ENCODE measurements around the gene MIEN1. TPM values are rescaled to one million over a fixed set of nuclear protein-coding genes. Genes with fewer than 3 reads are reported as not detected.

MIEN1 gene
- total and polyA plus RNA-seq, 2 of the 13 experiments (the other 11 are each of a cell fraction or from before 2014, with no cell fraction given): 40.6 to 56.6 TPM

GRCh38 chr17:39754958-39755553 lies 24.7 kb upstream of the MIEN1 start (continued):
- TF ChIP-seq, protein P1, sequence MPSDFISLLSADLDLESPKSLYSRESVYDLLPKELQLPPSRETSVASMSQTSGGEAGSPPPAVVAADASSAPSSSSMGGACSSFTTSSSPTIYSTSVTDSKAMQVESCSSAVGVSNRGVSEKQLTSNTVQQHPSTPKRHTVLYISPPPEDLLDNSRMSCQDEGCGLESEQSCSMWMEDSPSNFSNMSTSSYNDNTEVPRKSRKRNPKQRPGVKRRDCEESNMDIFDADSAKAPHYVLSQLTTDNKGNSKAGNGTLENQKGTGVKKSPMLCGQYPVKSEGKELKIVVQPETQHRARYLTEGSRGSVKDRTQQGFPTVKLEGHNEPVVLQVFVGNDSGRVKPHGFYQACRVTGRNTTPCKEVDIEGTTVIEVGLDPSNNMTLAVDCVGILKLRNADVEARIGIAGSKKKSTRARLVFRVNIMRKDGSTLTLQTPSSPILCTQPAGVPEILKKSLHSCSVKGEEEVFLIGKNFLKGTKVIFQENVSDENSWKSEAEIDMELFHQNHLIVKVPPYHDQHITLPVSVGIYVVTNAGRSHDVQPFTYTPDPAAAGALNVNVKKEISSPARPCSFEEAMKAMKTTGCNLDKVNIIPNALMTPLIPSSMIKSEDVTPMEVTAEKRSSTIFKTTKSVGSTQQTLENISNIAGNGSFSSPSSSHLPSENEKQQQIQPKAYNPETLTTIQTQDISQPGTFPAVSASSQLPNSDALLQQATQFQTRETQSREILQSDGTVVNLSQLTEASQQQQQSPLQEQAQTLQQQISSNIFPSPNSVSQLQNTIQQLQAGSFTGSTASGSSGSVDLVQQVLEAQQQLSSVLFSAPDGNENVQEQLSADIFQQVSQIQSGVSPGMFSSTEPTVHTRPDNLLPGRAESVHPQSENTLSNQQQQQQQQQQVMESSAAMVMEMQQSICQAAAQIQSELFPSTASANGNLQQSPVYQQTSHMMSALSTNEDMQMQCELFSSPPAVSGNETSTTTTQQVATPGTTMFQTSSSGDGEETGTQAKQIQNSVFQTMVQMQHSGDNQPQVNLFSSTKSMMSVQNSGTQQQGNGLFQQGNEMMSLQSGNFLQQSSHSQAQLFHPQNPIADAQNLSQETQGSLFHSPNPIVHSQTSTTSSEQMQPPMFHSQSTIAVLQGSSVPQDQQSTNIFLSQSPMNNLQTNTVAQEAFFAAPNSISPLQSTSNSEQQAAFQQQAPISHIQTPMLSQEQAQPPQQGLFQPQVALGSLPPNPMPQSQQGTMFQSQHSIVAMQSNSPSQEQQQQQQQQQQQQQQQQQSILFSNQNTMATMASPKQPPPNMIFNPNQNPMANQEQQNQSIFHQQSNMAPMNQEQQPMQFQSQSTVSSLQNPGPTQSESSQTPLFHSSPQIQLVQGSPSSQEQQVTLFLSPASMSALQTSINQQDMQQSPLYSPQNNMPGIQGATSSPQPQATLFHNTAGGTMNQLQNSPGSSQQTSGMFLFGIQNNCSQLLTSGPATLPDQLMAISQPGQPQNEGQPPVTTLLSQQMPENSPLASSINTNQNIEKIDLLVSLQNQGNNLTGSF (CRISPR knock-in tag; IDR thresholded peaks at IDR 0.05): peak; percentile 52; the same call in 1 of the 2 replicates
- TF ChIP-seq RCOR2 (CRISPR knock-in tag; IDR thresholded peaks at IDR 0.05): no peak
- no peak for TF ChIP-seq CEBPG (CRISPR knock-in tag; IDR thresholded peaks at IDR 0.05)
- TF ChIP-seq MEIS2 (CRISPR knock-in tag; IDR thresholded peaks at IDR 0.05): 0 out of 2 replicates have a peak, but pooled peaks have one; percentile 29
- no peak for TF ChIP-seq MXD1 (CRISPR knock-in tag; IDR thresholded peaks at IDR 0.05)
- no peak for TF ChIP-seq ZIK1 (CRISPR knock-in tag; IDR thresholded peaks at IDR 0.05; ENCODE audit: borderline replicate concordance, low read depth)
- TF ChIP-seq FOXK2 (IDR thresholded peaks at IDR 0.05): no peak
- no peak for TF ChIP-seq ZNF10 (CRISPR knock-in tag; IDR thresholded peaks at IDR 0.05; ENCODE audit: borderline replicate concordance, low read depth)
- no peak for TF ChIP-seq ARID3A (IDR thresholded peaks at IDR 0.05; ENCODE audit: low read depth, low read length)

All from HepG2 (cell line).